Activated B cell treated with CpG ODN at 0.5 μM for 24 hours (primary cell): ENCODE results near the gene CEP41. TPM values are rescaled to one million over a fixed set of nuclear protein-coding genes. Genes with fewer than 3 reads are reported as not detected.

ENCODE experiments used
- ATAC-seq: fragments of 200-7000 bp; cut with Tn5 transposase; one replicate; pipeline ENCODE4 v1.10.0; 2021; ENCODE audit warnings: low read depth, mild to moderate bottlenecking, moderate library complexity
- CTCF ChIA-PET: fragments of 350-600 bp; sonication (Branson Sonifier 250); formaldehyde crosslinking; loops from one replicate; lab custom pipeline; 2021; ENCODE audit warnings: antibody characterized with exemption; lab: Charles Lee
- POLR2A ChIA-PET: fragments of 350-600 bp; sonication (Branson Sonifier 250); formaldehyde crosslinking; loops from one replicate; lab custom pipeline; 2021; ENCODE audit warnings: antibody characterized with exemption; lab: Charles Lee
- DNase-seq: peaks from one replicate; pipeline ENCODE4 v3.0.0; 2022
- H3K27ac Mint-ChIP-seq: one replicate; pipeline ENCODE4 v1.8.0; 2020; ENCODE audit warnings: mixed read lengths
- H3K27me3 Mint-ChIP-seq: one replicate; pipeline ENCODE4 v1.8.0; 2021; ENCODE audit warnings: mixed read lengths
- H3K36me3 Mint-ChIP-seq: one replicate; pipeline ENCODE4 v1.8.0; 2021; ENCODE audit warnings: low read depth, mixed read lengths
- H3K4me1 Mint-ChIP-seq: one replicate; pipeline ENCODE4 v1.8.0; 2021; ENCODE audit warnings: mixed read lengths
- H3K4me3 Mint-ChIP-seq: one replicate; pipeline ENCODE4 v1.8.0; 2020; ENCODE audit warnings: mild to moderate bottlenecking, mixed read lengths
- H3K9me3 Mint-ChIP-seq: one replicate; pipeline ENCODE4 v1.8.0; 2020; ENCODE audit warnings: mixed read lengths
- CTCF ChIP-seq: fragments of 200-600 bp; IDR thresholded peaks from one replicate; pipeline ENCODE4 v1.8.0; 2022; ENCODE audit warnings: antibody characterized with exemption, mild to moderate bottlenecking
- intact Hi-C: fragments of 100-400 bp; cut with micrococcal nuclease; formaldehyde crosslinking; loops from one replicate; pipeline ENCODE4 v1.15.1; 2024
- total RNA-seq: library from RNA; stranded (reverse); gene quantifications from 2 replicates; pipeline ENCODE4 v1.2.3, GENCODE V29; 2022

The CEP41 gene
- total RNA-seq, 1 donor from 2014 or later = 5.1 TPM

GRCh38 chr7:130363026-130363847 is 77.6 kb downstream of the CEP41 start:
- H3K27me3 Mint-ChIP-seq = no peaks in the 10 kb centered on the region
- DNase-seq (no peak), ATAC-seq (no peak)
- intact Hi-C loops = no loop called here
- H3K36me3 Mint-ChIP-seq = no peaks in the 10 kb centered on the region
- TF ChIP-seq CTCF = no peak
- no peak overlapping the region for H3K4me3 Mint-ChIP-seq
- ChIA-PET CTCF (no interaction called here), POLR2A (no interaction called here)
- no peak overlapping the region for H3K27ac Mint-ChIP-seq
- no peaks in the 10 kb centered on the region for H3K4me1 Mint-ChIP-seq
- peaks cover 9% of the 10 kb centered on the region for H3K9me3 Mint-ChIP-seq

- ATAC-seq = no peak
- H3K4me3 Mint-ChIP-seq = no peak overlapping the region
- ChIA-PET CTCF (no interaction called here), POLR2A (no interaction called here)
- no peak for TF ChIP-seq CTCF
- no peak for DNase-seq
- H3K36me3 Mint-ChIP-seq = no peaks in the 10 kb centered on the region
- no peaks in the 10 kb centered on the region for H3K4me1 Mint-ChIP-seq
- no peak overlapping the region for H3K27ac Mint-ChIP-seq
- H3K9me3 Mint-ChIP-seq = peaks cover 9% of the 10 kb centered on the region
- H3K27me3 Mint-ChIP-seq = no peaks in the 10 kb centered on the region
- intact Hi-C loops = no loop called here
Measured at GRCh38 chr7:130362251-130362816, 78.5 kb downstream of the CEP41 start.

GRCh38 chr7:130361681-130362080 is 79.1 kb downstream of the CEP41 start:
- Mint-ChIP-seq H3K4me1 (no peaks in the 10 kb centered on the region), H3K27me3 (no peaks in the 10 kb centered on the region), H3K36me3 (no peaks in the 10 kb centered on the region), H3K4me3 (no peak overlapping the region), H3K9me3 (peaks cover 9% of the 10 kb centered on the region), H3K27ac (no peak overlapping the region)
- no peak for ATAC-seq
- DNase-seq = no peak
- TF ChIP-seq CTCF = no peak
- intact Hi-C loops = no loop called here
- ChIA-PET CTCF (no interaction called here), POLR2A (no interaction called here)

GRCh38 chr7:130360518-130360917 is 80.3 kb downstream of the CEP41 start:
- Mint-ChIP-seq H3K9me3 (peaks cover 9% of the 10 kb centered on the region), H3K36me3 (no peaks in the 10 kb centered on the region), H3K4me3 (no peak overlapping the region), H3K27me3 (no peaks in the 10 kb centered on the region), H3K4me1 (no peaks in the 10 kb centered on the region), H3K27ac (no peak overlapping the region)
- ChIA-PET POLR2A (no interaction called here), CTCF (no interaction called here)
- ATAC-seq (no peak), DNase-seq (no peak)
- no peak for TF ChIP-seq CTCF
- intact Hi-C loops = no loop called here

- H3K36me3 Mint-ChIP-seq = no peaks in the 10 kb centered on the region
- CTCF ChIA-PET = no interaction called here
- ATAC-seq (no peak), DNase-seq (no peak)
- no peaks in the 10 kb centered on the region for H3K4me1 Mint-ChIP-seq
- peaks cover 9% of the 10 kb centered on the region for H3K9me3 Mint-ChIP-seq
- no peak overlapping the region for H3K4me3 Mint-ChIP-seq
- intact Hi-C loops = no loop called here
- TF ChIP-seq CTCF = no peak
- no peaks in the 10 kb centered on the region for H3K27me3 Mint-ChIP-seq
- POLR2A ChIA-PET = no interaction called here
- H3K27ac Mint-ChIP-seq = no peak overlapping the region
Measured at GRCh38 chr7:130359276-130359857, 81.4 kb downstream of the CEP41 start.
